Aorta (tissue), 5 donors: Measurements from ENCODE around the gene IPPK. TPM values are rescaled to one million over a fixed set of nuclear protein-coding genes. Genes with fewer than 3 reads are reported as not detected.
A peak's percentile ranks its signal among the peaks of the same experiment; 100 is the strongest.
"Not testable (repeated sequence)": the region's sequence is repeated elsewhere in the genome, so short reads cannot be mapped to it uniquely, and the experiment has no call there.

Source experiments
- ATAC-seq: fragments of 200-7000 bp; cut with Tn5 transposase; one replicate; pipeline ENCODE4 v1.9.1; 2022; ENCODE audit warnings: moderate library complexity; ENCODE audit not compliant: low FRiP score
- DNase-seq, 2 donors: peaks; one replicate each; pipeline ENCODE4 v3.0.0-alpha.2; 2020
- H3K27ac ChIP-seq, 2 donors: one replicate each; pipeline ENCODE4 v1.5.1; 2013; ENCODE audit warnings: low read length in 2 of 2, mild to moderate bottlenecking in 2 of 2, moderate library complexity in 2 of 2, control low read depth in 1 of 2, inconsistent platforms in 1 of 2, low read depth in 1 of 2
- H3K27me3 ChIP-seq, 2 donors: one replicate each; pipeline ENCODE4 v1.6.1; 2013; ENCODE audit warnings: control low read depth in 1 of 2, low read length in 1 of 2, mild to moderate bottlenecking in 1 of 2, moderate library complexity in 1 of 2; ENCODE audit not compliant: insufficient read depth in 2 of 2, control insufficient read depth in 1 of 2
- H3K36me3 ChIP-seq, 2 donors: one replicate each; pipeline ENCODE4 v1.6.1; 2013; ENCODE audit warnings: control low read depth in 1 of 2, low read length in 1 of 2, mild to moderate bottlenecking in 1 of 2; ENCODE audit not compliant: insufficient read depth in 2 of 2, control insufficient read depth in 1 of 2
- H3K4me1 ChIP-seq, 2 donors: one replicate each; pipeline ENCODE4 v1.6.1; 2013; ENCODE audit warnings: low read length in 2 of 2, control low read depth in 1 of 2, mild to moderate bottlenecking in 1 of 2, moderate library complexity in 1 of 2; ENCODE audit not compliant: insufficient read depth in 2 of 2, control insufficient read depth in 1 of 2
- H3K4me3 ChIP-seq, 2 donors: one replicate each; pipeline ENCODE4 v1.5.1; 2013; ENCODE audit warnings: low read length in 2 of 2, control low read depth in 1 of 2, mild to moderate bottlenecking in 1 of 2
- H3K9me3 ChIP-seq: one replicate; pipeline ENCODE4 v1.6.1; 2013; ENCODE audit warnings: mild to moderate bottlenecking, low read length; ENCODE audit not compliant: control insufficient read depth
- WGBS, 2 donors: extraction: QIAGEN DNeasy Blood & Tissue Kit; methylation state at CpG; one replicate each; pipeline ENCODE4 v1.1.7; 2013; 5-methylcytosine and 5-hydroxymethylcytosine counted together
- intact Hi-C, 2 donors: fragments of 100-400 bp; cut with DNase I; formaldehyde crosslinking; loops; one replicate each; pipeline versions ENCODE4 v1.14.2 to v1.15.0; 2022
- polyA plus RNA-seq, 2 donors: library from polyadenylated mRNA; stranded (reverse); fragments of 200-250 nt; gene quantifications; one replicate each; pipeline ENCODE4 v1.2.3, GENCODE V29; 2013
- total RNA-seq, 2 donors: library from RNA; stranded (reverse); fragmentation: NEBNext Ultra II Directional; extraction: Animal tissue kit (Norgen Biotek cat#: 25700); gene quantifications; one replicate each; pipeline ENCODE4 v1.2.1, GENCODE V29; 2021
- donor health status: healthy with polysubstance abuse.
- donor health status: Bipolar disorder and iron deficiency.
- donor health status: DM: no; HTN: no; CAD: no.
- donor health status: DM: no; HTN: no; CAD: no.
- donor health status: DM: yes; HTN: yes; CAD: no.

Gene IPPK
- total and polyA plus RNA-seq, 4 donors, result 2.5 to 12.1 (median 6.8) TPM

GRCh38 chr9:92598382-92598781 lies 71.5 kb downstream of the IPPK start:
- no peaks in the 10 kb centered on the region for H3K36me3 ChIP-seq
- WGBS, 2 donors, result 45 to 55% methylated on average over 2 of the region's 2 CpGs
- no peak for DNase-seq
- peak overlapping the region in 1 of 2 donors; percentile 83 for H3K27ac ChIP-seq
- H3K4me1 ChIP-seq, result peaks cover 0 to 4% of the 10 kb centered on the region in 2 donors
- H3K4me3 ChIP-seq, result no peak overlapping the region
- no peak for ATAC-seq
- H3K9me3 ChIP-seq, result no peaks in the 10 kb centered on the region
- H3K27me3 ChIP-seq, result no peaks in the 10 kb centered on the region
- intact Hi-C loops, result loop anchor here in 1 of 2 donors (5.0 kb wide), 1 partner anchor 116 kb away; the partner anchor contains the start of gene ASPN

GRCh38 chr9:92595930-92596329 lies 74.0 kb downstream of the IPPK start:
- Histone ChIP-seq H3K27me3 (no peaks in the 10 kb centered on the region), H3K36me3 (no peaks in the 10 kb centered on the region), H3K9me3 (no peaks in the 10 kb centered on the region), H3K27ac (no peak overlapping the region), H3K4me1 (peaks cover 0 to 11% of the 10 kb centered on the region in 2 donors), H3K4me3 (no peak overlapping the region)
- WGBS, 2 donors, result 83 to 85% methylated on average over 1 of the region's 1 CpG
- ATAC-seq, result no peak
- intact Hi-C loops, result loop anchor here in 1 of 2 donors (5.0 kb wide), 1 partner anchor 114 kb away; the partner anchor contains the start of gene ASPN
- DNase-seq, result no peak

- not testable (repeated sequence) for H3K36me3 ChIP-seq, ATAC-seq, H3K27ac ChIP-seq, H3K27me3 ChIP-seq, DNase-seq, H3K4me3 ChIP-seq, H3K9me3 ChIP-seq
- whole genome bisulfite sequencing, 2 donors, result 99 to 100% methylated on average over 1 of the region's 1 CpG
- H3K4me1 ChIP-seq, result peaks cover 2 to 11% of the 10 kb centered on the region in 2 donors
- intact Hi-C loops, result loop anchor here in 1 of 2 donors (5.0 kb wide), 1 partner anchor 113 kb away; the partner anchor contains the start of gene ASPN
Observed at GRCh38 chr9:92595075-92595474, 74.9 kb downstream of the IPPK start.

- ATAC-seq (peak; percentile 31), DNase-seq (no peak)
- 12 to 22% methylated on average over 7 of the region's 7 CpGs for WGBS, 2 donors
- Histone ChIP-seq H3K4me3 (no peak overlapping the region), H3K9me3 (no peaks in the 10 kb centered on the region), H3K4me1 (peaks cover 2 to 11% of the 10 kb centered on the region in 2 donors), H3K36me3 (no peaks in the 10 kb centered on the region), H3K27me3 (no peaks in the 10 kb centered on the region), H3K27ac (peak overlapping the region; percentile 69 to 90)
- intact Hi-C loops, result loop anchor here (5.0 kb wide), 1 partner anchor 56 kb away; the partner anchor contains the start of gene ECM2 (in 2 of the 2)
Observed at GRCh38 chr9:92592946-92593861, 76.7 kb downstream of the IPPK start.

GRCh38 chr9:92592537-92592936 lies 77.4 kb downstream of the IPPK start:
- Histone ChIP-seq H3K27me3 (no peaks in the 10 kb centered on the region), H3K4me3 (no peak overlapping the region), H3K9me3 (no peaks in the 10 kb centered on the region), H3K4me1 (peaks cover 2 to 11% of the 10 kb centered on the region in 2 donors), H3K36me3 (no peaks in the 10 kb centered on the region), H3K27ac (peak overlapping the region; percentile 69 to 90)
- ATAC-seq, result no peak
- intact Hi-C loops, result loop anchor here (5.0 kb wide), 1 partner anchor 55 kb away; the partner anchor contains the start of gene ECM2 (in 2 of the 2)
- no peak for DNase-seq
- 84 to 87% methylated on average over 1 of the region's 1 CpG for WGBS, 2 donors

- intact Hi-C loops, result loop anchor here (5.0 kb wide), 1 partner anchor 53 kb away; the partner anchor contains the start of gene ECM2 (in 2 of the 2)
Observed at GRCh38 chr9:92590377-92590776, 79.6 kb downstream of the IPPK start.

GRCh38 chr9:92589923-92590322 lies 80.0 kb downstream of the IPPK start:
- H3K27ac ChIP-seq, result peak overlapping the region in 1 of 2 donors; percentile 25
- ATAC-seq, result no peak
- H3K9me3 ChIP-seq, result no peaks in the 10 kb centered on the region
- DNase-seq, result no peak
- peaks cover 2 to 11% of the 10 kb centered on the region in 2 donors for H3K4me1 ChIP-seq
- no peaks in the 10 kb centered on the region for H3K36me3 ChIP-seq
- no peak overlapping the region for H3K4me3 ChIP-seq
- H3K27me3 ChIP-seq, result no peaks in the 10 kb centered on the region
- intact Hi-C loops, result loop anchor here (5.0 kb wide), 1 partner anchor 53 kb away; the partner anchor contains the start of gene ECM2 (in 2 of the 2)
- 73 to 77% methylated on average over 1 of the region's 1 CpG for WGBS, 2 donors

More at GRCh38 chr9:92590377-92590776, 79.6 kb downstream of the IPPK start:
- peak in 1 of 2 donors; percentile 77 for DNase-seq
- Histone ChIP-seq H3K27ac (peak overlapping the region in 1 of 2 donors; percentile 43), H3K27me3 (no peaks in the 10 kb centered on the region), H3K36me3 (no peaks in the 10 kb centered on the region), H3K4me1 (peaks cover 2 to 11% of the 10 kb centered on the region in 2 donors), H3K9me3 (no peaks in the 10 kb centered on the region), H3K4me3 (no peak overlapping the region)
- ATAC-seq, result peak; percentile 92
- WGBS, 2 donors, result 0 to 4% methylated on average over 3 of the region's 3 CpGs

GRCh38 chr9:92576175-92576574 lies 93.8 kb downstream of the IPPK start:
- intact Hi-C loops, result no loop called here
- 85 to 94% methylated on average over 1 of the region's 1 CpG for WGBS, 2 donors

More at GRCh38 chr9:92576175-92576574, 93.8 kb downstream of the IPPK start:
- no peak for ATAC-seq
- no peaks in the 10 kb centered on the region for H3K36me3 ChIP-seq
- no peak overlapping the region for H3K27ac ChIP-seq
- no peak overlapping the region for H3K4me3 ChIP-seq
- DNase-seq, result no peak
- no peaks in the 10 kb centered on the region for H3K27me3 ChIP-seq
- no peaks in the 10 kb centered on the region for H3K4me1 ChIP-seq
- H3K9me3 ChIP-seq, result no peaks in the 10 kb centered on the region
